GM21619 (cell line): ENCODE measurements around the gene UQCRFS1.
"Not testable (repeated sequence)": the region's sequence is repeated elsewhere in the genome, so short reads cannot be mapped to it uniquely, and the experiment has no call there.

ENCODE experiments used
- ATAC-seq: cut with Tn5 transposase; IDR thresholded peaks from one replicate; pipeline ENCODE4 v1.9.1; 2021; ENCODE audit not compliant: unreplicated experiment

The UQCRFS1 gene

DNA sequence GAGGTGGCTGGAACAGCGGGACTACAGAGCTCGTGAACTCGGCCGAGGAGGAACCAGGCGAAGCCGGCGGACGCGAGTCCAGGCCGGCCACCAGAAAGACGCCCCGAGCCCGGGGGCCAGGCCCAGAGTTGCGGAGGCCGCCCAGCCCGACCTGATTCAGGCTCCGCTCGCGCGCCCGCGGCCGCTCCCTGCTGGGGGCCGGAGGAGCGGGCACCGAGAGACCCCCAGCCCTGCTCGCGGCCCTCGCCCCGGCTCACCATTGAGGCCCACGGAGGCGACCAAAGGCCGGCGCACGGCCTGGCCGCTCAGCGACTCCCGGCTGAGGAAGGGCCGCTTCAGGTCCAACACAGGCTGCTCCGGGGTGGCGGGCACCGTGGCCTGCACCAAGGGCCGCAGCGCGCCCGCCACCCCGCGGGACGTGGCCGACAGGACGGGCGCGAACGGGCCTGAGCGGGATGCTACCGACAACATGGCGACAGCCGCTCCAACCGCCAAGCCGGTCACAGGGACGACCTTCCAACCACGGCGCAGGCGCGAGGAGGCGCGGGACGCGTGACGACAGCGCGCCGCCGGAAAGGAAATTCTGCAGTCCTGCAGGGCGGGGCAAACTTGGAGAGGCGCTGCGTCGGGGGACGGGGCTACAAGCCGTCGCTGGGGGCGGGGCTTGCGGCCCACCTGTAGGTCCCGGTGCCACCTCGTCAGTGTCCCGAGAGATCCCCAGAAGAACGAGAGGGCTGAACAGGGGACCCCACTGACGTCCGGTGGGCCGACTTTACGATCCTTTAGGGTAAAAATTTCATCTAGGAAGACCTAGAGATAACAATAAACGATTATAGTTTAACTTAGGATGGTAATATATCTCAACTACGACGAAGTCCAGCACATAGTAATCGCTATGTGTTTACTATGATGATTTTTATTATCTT, at the start of gene UQCRFS1:
TSS of gene UQCRFS1 (minus strand) at position 504 of the 926 bp plus-strand sequence. CDS start at position 471, 33 bp downstream.
- ATAC-seq, result peak; percentile 97

- ATAC-seq, result no peak
Measured at GRCh38 chr19:29262085-29262484, 49.1 kb upstream of the UQCRFS1 start.

DNA sequence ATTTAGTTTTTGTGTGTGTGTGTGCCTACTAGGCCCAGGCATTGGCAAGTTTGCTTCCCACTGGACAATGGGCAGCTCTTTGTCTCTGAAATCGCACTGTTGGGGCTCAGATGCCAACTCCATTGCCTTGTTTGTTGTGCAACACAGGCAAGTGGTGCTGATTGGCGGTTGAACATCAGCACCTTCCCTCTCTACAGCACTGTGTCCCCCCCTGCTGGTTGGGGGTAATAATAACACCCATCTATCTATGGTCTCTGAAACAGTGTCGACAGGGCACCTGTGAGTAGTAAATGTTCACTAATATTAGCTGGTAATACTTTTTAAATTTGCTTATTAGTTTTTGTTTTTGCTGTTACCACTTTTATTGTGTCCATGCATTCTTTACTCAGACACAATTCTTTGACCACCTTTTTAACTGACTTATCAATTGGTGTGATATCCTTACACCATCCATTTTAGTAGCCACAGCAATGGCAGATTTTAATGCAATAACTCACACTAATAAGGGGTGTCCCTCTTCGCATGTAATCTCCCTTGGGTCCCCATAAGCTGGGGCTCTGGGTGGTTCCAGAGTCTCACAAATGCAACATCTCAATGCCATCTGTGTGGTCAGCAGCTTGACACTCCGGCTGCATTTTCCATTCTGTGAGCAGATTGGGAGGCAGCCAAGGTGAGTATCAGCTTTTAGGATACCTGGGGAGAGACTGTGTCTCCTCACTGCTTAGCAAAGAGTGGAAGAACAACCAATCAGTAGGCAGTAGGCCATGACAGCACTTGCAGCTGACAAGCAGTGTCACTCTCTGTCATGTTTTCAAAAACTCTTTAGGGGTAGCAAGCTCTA, 47.7 kb upstream of the UQCRFS1 start:
- ATAC-seq, result no peak

DNA sequence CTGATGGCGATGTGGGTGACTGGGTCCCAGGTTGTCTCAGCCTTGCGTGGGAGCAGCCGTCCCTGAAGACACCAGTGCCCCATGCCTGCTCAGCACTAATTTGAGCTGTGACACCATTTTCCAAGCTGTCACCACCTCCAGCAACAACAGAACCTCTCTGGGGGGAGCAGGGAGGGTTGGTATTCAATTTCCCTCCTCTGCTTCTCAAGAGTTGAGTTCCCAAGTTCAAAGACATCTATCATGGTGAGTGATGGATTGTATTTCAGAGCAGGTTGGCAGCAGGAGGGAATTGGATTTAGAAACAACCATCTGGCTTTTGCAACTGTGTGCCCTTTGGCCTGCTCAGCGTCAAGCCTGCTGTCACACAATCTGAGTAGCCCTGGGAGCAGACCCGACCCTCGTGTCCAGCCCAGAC, 46.9 kb upstream of the UQCRFS1 start:
- ATAC-seq, result no peak

DNA sequence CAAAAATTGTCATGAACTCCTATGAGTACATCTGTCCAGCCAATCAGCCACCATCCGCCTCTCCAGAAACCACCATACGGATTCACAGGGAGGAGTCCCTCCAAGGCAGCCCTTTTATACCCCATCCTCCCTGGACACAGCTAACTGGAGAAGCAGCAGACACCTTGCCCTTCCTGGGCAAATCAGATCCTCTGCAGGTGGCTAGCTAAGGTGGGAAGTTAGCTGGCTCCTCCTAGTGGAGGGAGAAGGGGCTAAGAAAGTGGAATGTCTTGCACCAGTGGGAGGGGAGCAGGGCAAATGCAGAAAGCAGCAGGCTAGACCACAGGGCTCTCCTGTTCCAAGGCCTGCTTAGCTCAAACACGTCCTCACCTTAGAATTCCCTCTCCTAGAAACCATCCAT, 46.2 kb upstream of the UQCRFS1 start:
- no peak for ATAC-seq

DNA sequence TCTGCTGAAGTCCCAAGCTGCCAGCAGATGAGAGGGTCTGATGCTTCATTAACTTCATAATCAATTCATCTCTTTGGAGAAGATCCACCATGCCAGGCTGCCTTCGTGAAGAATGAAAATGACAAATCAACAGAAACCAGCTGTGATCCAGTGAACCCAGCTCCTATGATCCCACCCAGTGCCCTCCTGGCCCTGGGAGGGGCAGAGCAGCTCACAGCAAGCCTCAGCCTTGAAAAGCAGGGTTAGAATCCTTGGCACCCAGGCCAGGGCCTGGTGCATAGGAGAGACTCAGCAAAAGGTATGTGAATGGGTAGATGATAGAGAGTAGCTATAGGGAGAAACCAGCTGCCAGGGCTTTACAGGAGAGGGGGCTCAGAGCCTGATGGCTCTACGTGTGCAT, 43.6 kb upstream of the UQCRFS1 start:
- no peak for ATAC-seq

- ATAC-seq, result no peak
Measured at GRCh38 chr19:29255912-29256311, 43.0 kb upstream of the UQCRFS1 start.

DNA sequence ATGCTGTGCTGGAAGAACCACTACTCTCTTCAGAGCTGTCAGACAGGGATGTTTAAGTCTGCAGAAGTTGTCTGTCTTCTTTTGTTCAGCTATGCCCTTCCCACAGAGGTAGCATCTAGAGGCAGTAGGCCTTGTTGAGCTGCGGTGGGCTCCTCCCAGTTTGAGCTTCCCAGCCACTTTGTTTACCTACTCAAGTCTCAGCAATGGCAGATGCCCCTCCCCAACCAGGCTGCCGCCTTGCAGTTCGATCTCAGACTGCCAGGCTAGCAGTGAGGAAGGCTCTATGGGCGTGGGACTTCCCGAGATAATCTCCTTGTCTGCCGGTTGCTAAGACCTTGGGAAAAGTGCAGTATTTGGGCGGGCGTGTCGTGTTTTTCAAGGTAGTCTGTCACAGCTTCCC, 42.1 kb upstream of the UQCRFS1 start:
- no peak for ATAC-seq

DNA sequence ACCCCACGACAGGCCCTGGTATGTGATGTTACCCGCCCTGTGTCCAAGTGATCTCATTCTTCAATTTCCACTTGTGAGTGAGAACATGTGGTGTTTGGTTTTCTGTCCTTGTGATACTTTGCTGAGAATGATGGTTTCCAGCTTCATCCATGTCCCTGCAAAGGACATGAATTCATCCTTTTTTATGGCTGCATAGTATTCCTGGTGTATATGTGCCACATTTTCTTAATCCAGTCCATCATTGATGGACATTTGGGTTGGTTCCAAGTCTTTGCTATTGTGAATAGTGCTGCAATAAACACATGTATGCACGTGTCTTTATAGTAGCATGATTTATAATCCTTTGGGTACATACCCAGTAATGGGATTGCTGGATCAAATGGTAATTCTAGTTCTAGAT, 36.8 kb upstream of the UQCRFS1 start:
- ATAC-seq, result not testable (repeated sequence)

DNA sequence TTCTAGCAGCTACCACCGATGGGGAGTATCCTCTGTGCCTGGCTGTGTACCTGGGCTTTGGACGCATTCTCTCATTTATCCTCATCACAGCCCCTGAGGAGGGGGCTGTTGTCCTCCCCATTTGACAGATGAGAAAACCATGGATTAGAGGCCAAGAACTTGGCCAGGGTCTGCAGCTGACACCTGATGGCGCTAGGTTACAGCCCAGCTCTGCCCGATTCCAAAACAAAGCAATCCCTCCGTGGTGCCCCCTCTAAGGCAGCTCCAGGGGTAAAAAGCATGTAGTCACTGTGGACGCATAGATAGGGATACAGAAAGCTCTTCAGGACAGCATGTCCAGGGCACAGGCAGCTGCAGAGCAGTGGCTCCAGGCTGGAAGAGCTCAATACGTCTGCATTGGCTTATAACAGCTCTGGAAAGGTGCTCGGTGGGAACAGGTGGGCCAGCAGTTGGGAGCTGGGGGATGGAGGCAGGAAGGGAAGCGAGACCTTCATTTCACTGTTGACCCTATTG, 35.4 kb upstream of the UQCRFS1 start:
- ATAC-seq, result no peak

GRCh38 chr19:29247872-29248271, 34.9 kb upstream of the UQCRFS1 start:
- ATAC-seq, result no peak

DNA sequence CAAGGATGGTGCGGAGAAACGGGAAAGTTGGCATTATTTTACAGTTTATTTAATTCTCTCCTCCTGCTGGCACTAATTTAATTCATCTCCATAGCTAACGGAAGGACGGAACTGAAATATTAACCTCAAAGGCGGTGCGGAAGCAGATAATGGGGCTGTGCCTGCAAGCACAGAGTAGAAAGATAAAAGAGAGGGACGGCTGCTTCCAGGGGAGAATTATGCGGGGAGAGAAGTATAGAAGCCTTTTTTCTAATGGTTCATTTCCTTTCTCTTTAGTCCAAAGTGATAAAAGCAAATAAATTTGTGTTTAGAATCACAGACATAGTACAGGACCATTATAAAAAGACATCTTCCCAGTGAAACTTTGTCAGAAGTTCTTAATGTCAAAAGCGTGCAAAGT, 34.5 kb upstream of the UQCRFS1 start:
- ATAC-seq, result no peak

DNA sequence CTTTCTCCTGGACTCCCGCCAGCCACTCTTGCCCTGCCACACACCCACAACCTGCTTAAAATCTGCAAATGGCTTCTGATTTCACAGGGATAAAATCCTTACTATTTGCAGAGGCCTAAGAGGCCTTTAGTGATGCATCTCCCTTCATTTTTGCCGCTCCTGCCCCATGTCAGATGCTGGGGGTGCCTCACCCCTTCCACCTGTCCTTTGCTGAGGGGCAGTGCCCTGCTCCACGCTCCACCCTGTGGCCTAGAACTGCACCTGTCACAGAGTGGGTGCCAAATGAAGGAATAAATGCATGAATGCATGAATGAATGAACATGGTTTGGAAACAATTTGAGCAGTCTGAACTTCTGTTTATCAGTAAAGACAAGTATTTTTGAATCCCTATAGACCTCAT, 34.1 kb upstream of the UQCRFS1 start:
- no peak for ATAC-seq

GRCh38 chr19:29245215-29245614, 32.3 kb upstream of the UQCRFS1 start:
- no peak for ATAC-seq

GRCh38 chr19:29241324-29241723, 28.4 kb upstream of the UQCRFS1 start:
- ATAC-seq, result no peak

DNA sequence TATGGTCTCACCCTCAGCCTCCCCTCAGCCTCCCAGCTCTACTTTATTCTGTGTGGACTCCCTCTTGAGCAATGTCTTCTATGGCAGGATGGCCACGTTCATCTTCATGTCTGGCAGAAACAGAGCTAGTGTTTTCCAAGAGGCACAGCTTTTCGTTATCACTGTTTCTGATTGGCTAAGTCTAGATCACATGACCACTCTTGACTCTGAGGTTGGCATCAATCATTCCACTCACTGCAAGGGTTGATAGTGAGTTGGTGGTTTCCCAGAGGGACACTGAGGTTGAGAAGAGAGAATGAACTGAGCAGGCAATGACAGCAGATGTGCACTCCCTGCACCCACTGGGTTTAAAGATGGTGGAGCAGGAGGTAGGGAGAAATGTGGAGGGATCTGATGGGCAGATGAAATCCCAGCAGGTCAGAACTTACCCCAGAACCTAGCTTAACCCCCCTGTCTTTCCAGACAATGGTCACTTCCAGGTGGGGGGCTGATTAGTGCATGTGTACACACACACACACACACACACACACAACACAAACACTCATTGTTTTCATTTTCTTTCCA, 26.3 kb upstream of the UQCRFS1 start:
- ATAC-seq, result no peak

DNA sequence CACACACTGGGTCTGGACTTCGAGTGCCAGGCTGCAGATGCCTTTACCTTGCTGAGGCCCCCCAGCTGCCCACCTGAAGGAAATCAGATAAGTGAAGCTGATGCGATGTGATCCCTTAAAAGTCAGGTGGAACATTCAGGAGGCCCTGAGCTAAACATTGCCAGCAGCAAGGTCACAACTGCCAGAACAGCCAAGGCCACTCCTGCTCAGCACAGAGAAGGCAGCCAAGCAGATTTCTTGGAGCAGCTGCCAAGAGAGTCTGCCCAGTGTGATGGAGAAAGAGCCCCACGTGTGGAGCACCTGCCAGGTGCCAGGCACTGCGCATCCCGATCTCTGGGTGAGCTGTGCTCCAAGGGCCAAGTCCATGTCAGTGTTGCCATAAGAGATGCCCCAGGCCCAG, 20.6 kb upstream of the UQCRFS1 start:
- ATAC-seq, result no peak

DNA sequence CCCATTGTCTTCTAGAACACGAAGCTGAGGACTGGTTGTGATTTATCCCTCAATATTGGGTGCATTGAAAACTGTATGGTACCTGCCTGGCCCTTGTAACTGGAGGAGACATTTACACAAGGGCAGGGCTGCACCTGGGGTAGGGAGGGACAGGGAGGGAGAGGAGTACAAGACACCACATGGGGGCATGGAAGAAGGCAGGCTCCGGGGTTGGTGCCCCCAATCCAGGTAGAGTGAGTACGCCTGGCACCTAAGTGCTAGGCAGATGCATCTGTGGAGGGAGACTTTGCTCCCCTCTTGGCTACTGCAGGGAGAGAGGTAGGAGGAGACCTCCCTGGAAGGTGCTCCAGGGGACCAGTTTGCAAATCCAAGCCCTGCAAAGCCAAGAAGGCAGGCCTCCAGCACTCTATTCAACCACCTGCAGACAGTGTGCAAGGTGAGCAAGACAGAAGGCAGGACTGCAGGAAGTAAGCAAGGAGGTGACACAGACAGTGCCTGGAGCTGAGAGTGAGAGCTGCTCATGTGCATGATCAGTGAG, 19.4 kb upstream of the UQCRFS1 start:
- ATAC-seq, result no peak

GRCh38 chr19:29231306-29231705, 18.4 kb upstream of the UQCRFS1 start:
- not testable (repeated sequence) for ATAC-seq

DNA sequence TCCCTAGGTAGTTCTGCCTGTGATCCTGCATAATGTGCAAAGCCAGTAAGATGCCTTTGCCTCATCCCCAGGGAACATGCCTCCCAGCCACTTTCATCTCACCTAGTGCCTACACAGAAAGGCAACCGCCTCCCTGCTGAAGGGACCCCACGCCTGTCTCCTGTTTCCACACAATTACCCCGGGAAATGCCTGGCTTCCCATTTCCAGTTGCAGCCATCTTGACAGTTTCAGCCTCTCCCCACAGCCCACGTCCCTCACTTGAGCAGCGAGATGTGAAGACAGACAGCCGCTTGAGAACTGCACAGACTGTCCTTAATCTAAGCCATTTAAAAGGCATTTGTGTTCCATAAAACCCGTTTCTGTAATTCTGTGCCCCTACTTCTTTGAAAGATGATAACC, 4.7 kb upstream of the UQCRFS1 start:
- ATAC-seq, result no peak

GRCh38 chr19:29216021-29216420, 3.1 kb upstream of the UQCRFS1 start:
- ATAC-seq, result no peak
